Panc1 (cell line): Measurements from ENCODE around the gene LRRC1. TPM values are rescaled to one million over a fixed set of nuclear protein-coding genes. Genes with fewer than 3 reads are reported as not detected.

Source experiments
- ATAC-seq: fragments of 200-7000 bp; cut with Tn5 transposase; 2 replicates; pipeline ENCODE4 v1.9.1; 2020; ENCODE audit warnings: mild to moderate bottlenecking, moderate library complexity
- BruUV-seq: library from RNA; stranded (reverse); fragments of 400-500 nt; replicated peaks from 2 replicates; lab custom pipeline; 2021; lab: Mats Ljungman, UMichigan
- CTCF ChIA-PET: fragments of 300-600 bp; sonication (Branson Sonifier 250); formaldehyde crosslinking; loops from one replicate; lab custom pipeline; 2022; ENCODE audit warnings: antibody characterized with exemption; lab: Charles Lee
- POLR2A ChIA-PET: fragments of 300-600 bp; sonication (Branson Sonifier 250); formaldehyde crosslinking; loops from one replicate; lab custom pipeline; 2022; ENCODE audit warnings: antibody characterized with exemption; lab: Charles Lee
- DNase-seq: peaks from one replicate; pipeline ENCODE4 v3.0.0-alpha.2; 2010; ENCODE audit warnings: low read depth, low spot score
- H3K27ac ChIP-seq: 2 replicates; pipeline ENCODE4 v1.5.1; 2011; ENCODE audit warnings: mild to moderate bottlenecking, low read length, inconsistent platforms
- H3K27me3 ChIP-seq: fragments of 200-500 bp; sonication (Bioruptor generic); 2 replicates; pipeline ENCODE4 v1.6.0; 2014; ENCODE audit warnings: low read length, inconsistent platforms; ENCODE audit not compliant: control insufficient read depth, insufficient read depth
- H3K36me3 ChIP-seq: fragments of 200-500 bp; sonication (Bioruptor generic); 2 replicates; pipeline ENCODE4 v1.5.1; 2014; ENCODE audit warnings: inconsistent platforms, mild to moderate bottlenecking, low read length, moderate library complexity; ENCODE audit not compliant: control insufficient read depth, insufficient read depth
- H3K4me1 ChIP-seq: 2 replicates; pipeline ENCODE4 v1.5.1; 2011; ENCODE audit warnings: inconsistent platforms, mild to moderate bottlenecking, low read length, moderate library complexity; ENCODE audit not compliant: control insufficient read depth, insufficient read depth
- H3K4me3 ChIP-seq, 2 experiments: 2 replicates each; pipeline ENCODE4 v1.5.1; 2011 to 2012; ENCODE audit warnings: low read depth in 2 of 2, low read length in 2 of 2, mild to moderate bottlenecking in 2 of 2, inconsistent platforms in 1 of 2, moderate library complexity in 1 of 2
- H3K9me3 ChIP-seq: fragments of 200-500 bp; sonication (Bioruptor generic); 2 replicates; pipeline ENCODE4 v1.5.1; 2014; ENCODE audit warnings: low read depth, mild to moderate bottlenecking, inconsistent platforms, low read length, moderate library complexity; ENCODE audit not compliant: control insufficient read depth, insufficient read depth
- POLR2AphosphoS5 ChIP-seq: IDR thresholded peaks from 2 replicates; pipeline ENCODE4 v1.6.1; 2012; ENCODE audit warnings: mild to moderate bottlenecking, low read depth, low read length, moderate library complexity
- REST ChIP-seq, 2 experiments: IDR thresholded peaks; 2 replicates each; pipeline ENCODE4 v1.6.1; 2011 to 2012; ENCODE audit warnings: low read depth in 2 of 2, control low read depth in 1 of 2, low read length in 1 of 2, mild to moderate bottlenecking in 1 of 2, moderate library complexity in 1 of 2; ENCODE audit not compliant: insufficient read depth in 1 of 2
- SIN3A ChIP-seq: IDR thresholded peaks from 2 replicates; pipeline ENCODE4 v1.6.1; 2012; ENCODE audit warnings: low read depth, mild to moderate bottlenecking, low read length, moderate library complexity, borderline replicate concordance; ENCODE audit not compliant: insufficient read depth
- TCF7L2 ChIP-seq: IDR thresholded peaks from 2 replicates; pipeline ENCODE4 v1.6.1; 2011; ENCODE audit warnings: mild to moderate bottlenecking, low read depth, low read length, inconsistent platforms
- in situ Hi-C: cut with HindIII; loops from 2 replicates; pipeline ENCODE4 v1.10.0; 2016; ENCODE audit warnings: low sequenced_read_pairs, low pct_unique_long_range_greater_than_20kb
- intact Hi-C: fragments of 100-400 bp; cut with micrococcal nuclease; formaldehyde crosslinking; loops from one replicate; pipeline ENCODE4 v1.10.0; 2022; ENCODE audit not compliant: unreplicated experiment
- total RNA-seq: library from RNA; stranded (reverse); gene quantifications from one replicate; pipeline ENCODE4 v1.2.1, GENCODE V29; 2021; ENCODE audit not compliant: unreplicated experiment
- TF ChIP-seq, protein P1 (sequence below): fragments of 450-650 bp; IDR thresholded peaks from 2 replicates; pipeline ENCODE4 v1.5.1; 2017; ENCODE audit warnings: mild to moderate bottlenecking

Gene LRRC1
- total RNA-seq, 1 experiment from 2014 or later: 13.8 TPM

- intact Hi-C loops (loop anchor here (1.0 to 5.0 kb wide), 3 partner anchors 164 to 464 kb away; no protein-coding TSS in a partner anchor), in situ Hi-C loops (no loop called here)
- Histone ChIP-seq H3K4me1 (peaks cover 2% of the 10 kb centered on the region; the same call in 1 of the 2 replicates), H3K27ac (no peak overlapping the region), H3K4me3 (no peak overlapping the region), H3K27me3 (peaks cover 3% of the 10 kb centered on the region; the same call in 1 of the 2 replicates), H3K9me3 (no peaks in the 10 kb centered on the region), H3K36me3 (no peaks in the 10 kb centered on the region)
- TF ChIP-seq POLR2AphosphoS5 (no peak), TCF7L2 (no peak), REST (IDR thresholded peaks at IDR 0.05; ENCODE audit: insufficient read depth in 1 of 2, low read depth in 2 of 2, low read length in 1 of 2) (no peak), SIN3A (no peak)
- TF ChIP-seq, protein P1, sequence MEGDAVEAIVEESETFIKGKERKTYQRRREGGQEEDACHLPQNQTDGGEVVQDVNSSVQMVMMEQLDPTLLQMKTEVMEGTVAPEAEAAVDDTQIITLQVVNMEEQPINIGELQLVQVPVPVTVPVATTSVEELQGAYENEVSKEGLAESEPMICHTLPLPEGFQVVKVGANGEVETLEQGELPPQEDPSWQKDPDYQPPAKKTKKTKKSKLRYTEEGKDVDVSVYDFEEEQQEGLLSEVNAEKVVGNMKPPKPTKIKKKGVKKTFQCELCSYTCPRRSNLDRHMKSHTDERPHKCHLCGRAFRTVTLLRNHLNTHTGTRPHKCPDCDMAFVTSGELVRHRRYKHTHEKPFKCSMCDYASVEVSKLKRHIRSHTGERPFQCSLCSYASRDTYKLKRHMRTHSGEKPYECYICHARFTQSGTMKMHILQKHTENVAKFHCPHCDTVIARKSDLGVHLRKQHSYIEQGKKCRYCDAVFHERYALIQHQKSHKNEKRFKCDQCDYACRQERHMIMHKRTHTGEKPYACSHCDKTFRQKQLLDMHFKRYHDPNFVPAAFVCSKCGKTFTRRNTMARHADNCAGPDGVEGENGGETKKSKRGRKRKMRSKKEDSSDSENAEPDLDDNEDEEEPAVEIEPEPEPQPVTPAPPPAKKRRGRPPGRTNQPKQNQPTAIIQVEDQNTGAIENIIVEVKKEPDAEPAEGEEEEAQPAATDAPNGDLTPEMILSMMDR: peak; percentile 89
- DNase-seq (peak; percentile 43), ATAC-seq (peak; percentile 98)
- CTCF ChIA-PET: interaction anchor here (0.7 to 2.1 kb wide), 10 partner anchors 148 to 463 kb away, joined by 3 to 26 read pairs (median 5); partner anchors contain the start of gene LRRC1
- POLR2A ChIA-PET: interaction anchor here (1.1 kb wide), 1 partner anchor 161 kb away, joined by 3 read pairs; the partner anchor contains the start of gene LRRC1
- no TSS peak for BruUV-seq
Measured at GRCh38 chr6:53956068-53956711, 161.4 kb downstream of the LRRC1 start.

DNA sequence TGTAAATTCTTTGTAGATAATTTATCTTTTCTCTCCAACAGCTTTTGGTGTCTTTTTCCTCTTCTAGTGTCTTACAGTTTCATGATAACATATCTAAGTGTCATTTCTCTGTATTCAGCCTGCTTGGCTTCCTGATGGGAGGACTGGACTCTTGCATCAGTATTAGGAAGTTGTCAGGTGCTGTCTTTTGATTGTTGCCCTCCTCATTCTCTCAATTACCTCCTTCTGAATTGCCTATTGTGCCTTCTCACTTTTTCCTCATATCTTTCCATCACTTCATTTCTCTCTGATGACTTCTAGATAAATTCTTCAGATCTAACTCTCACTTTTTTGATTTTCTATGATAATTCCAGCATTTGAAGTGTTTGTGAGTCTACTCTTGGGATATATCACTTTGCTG, 162.0 kb downstream of the LRRC1 start:
- intact Hi-C loops: loop anchor here (1.0 to 5.0 kb wide), 3 partner anchors 165 to 465 kb away; no protein-coding TSS in a partner anchor
- Histone ChIP-seq H3K9me3 (no peaks in the 10 kb centered on the region), H3K27ac (no peak overlapping the region), H3K27me3 (peaks cover 3% of the 10 kb centered on the region; the same call in 1 of the 2 replicates), H3K4me3 (no peak overlapping the region), H3K4me1 (peaks cover 2% of the 10 kb centered on the region; the same call in 1 of the 2 replicates), H3K36me3 (no peaks in the 10 kb centered on the region)
- no peak for DNase-seq
- no TSS peak for BruUV-seq
- ChIA-PET POLR2A (interaction anchor here (0.5 kb wide), 1 partner anchor 200 kb away, joined by 7 read pairs; no protein-coding TSS in a partner anchor), CTCF (interaction anchor here (0.7 to 2.1 kb wide), 7 partner anchors 148 to 464 kb away, joined by 3 to 26 read pairs (median 5); partner anchors contain the start of gene LRRC1)
- in situ Hi-C loops: no loop called here
- TF ChIP-seq REST (IDR thresholded peaks at IDR 0.05; ENCODE audit: insufficient read depth in 1 of 2, low read depth in 2 of 2, low read length in 1 of 2): no peak
- ATAC-seq: no peak
